Tibial nerve (tissue), 3 donors: ENCODE results near the gene PLEKHS1.

ENCODE experiments used
- CTCF ChIP-seq, 5 experiments: fragments of 200-600 bp in 3 of 5; fragments of 450-650 bp in 2 of 5; sonication (generic) in 3 of 5; IDR thresholded peaks; one replicate each; pipeline ENCODE4 v1.5.1; 2016 to 2019; ENCODE audit warnings: antibody characterized with exemption in 5 of 5, mild to moderate bottlenecking in 3 of 5, moderate library complexity in 2 of 5
- POLR2A ChIP-seq, 2 donors: fragments of 450-650 bp; IDR thresholded peaks; one replicate each; pipeline ENCODE4 v1.6.1; 2017; ENCODE audit warnings: antibody characterized with exemption in 2 of 2, mild to moderate bottlenecking in 2 of 2, moderate library complexity in 2 of 2

- TF ChIP-seq POLR2A (IDR thresholded peaks at IDR 0.05) (no peak), CTCF (IDR thresholded peaks at IDR 0.05) (no peak)
Observed at GRCh38 chr10:113743594-113743993, 7.9 kb upstream of the PLEKHS1 start.
